HG02973 (cell line): Measurements from ENCODE around the gene PMEL.
"Not testable (repeated sequence)": the region's sequence is repeated elsewhere in the genome, so short reads cannot be mapped to it uniquely, and the experiment has no call there.

Source experiments
- ATAC-seq: cut with Tn5 transposase; IDR thresholded peaks from one replicate; pipeline ENCODE4 v1.9.1; 2021; ENCODE audit warnings: moderate library complexity; ENCODE audit not compliant: unreplicated experiment

Gene PMEL

GRCh38 chr12:55983232-55983842 lies 17.5 kb upstream of the PMEL start:
- no peak for ATAC-seq

- ATAC-seq = no peak
These were observed 16.6 kb upstream of the PMEL start for GRCh38 chr12:55982319-55982936.

- ATAC-seq = not testable (repeated sequence)
These were observed 16.0 kb upstream of the PMEL start for GRCh38 chr12:55981882-55982281.

- ATAC-seq = no peak
These were observed 13.2 kb upstream of the PMEL start for GRCh38 chr12:55979069-55979468.

- no peak for ATAC-seq
These were observed 12.6 kb upstream of the PMEL start for GRCh38 chr12:55978393-55978792.

- ATAC-seq = peak; percentile 15
These were observed 8.5 kb upstream of the PMEL start for GRCh38 chr12:55974308-55974730.

GRCh38 chr12:55973599-55974307 lies 7.9 kb upstream of the PMEL start, which contains the start of gene RAB5B:
RAB5B (plus strand) TSS chr12:55974078; CDS start chr12:55986961, 12,883 bp downstream.
- peak; percentile 92 for ATAC-seq

GRCh38 chr12:55972911-55973598 lies 7.2 kb upstream of the PMEL start:
- ATAC-seq = no peak

GRCh38 chr12:55972456-55972855 lies 6.6 kb upstream of the PMEL start:
- ATAC-seq = no peak

- ATAC-seq = no peak
These were observed 6.2 kb upstream of the PMEL start for GRCh38 chr12:55972042-55972441.

GRCh38 chr12:55970775-55971174 lies 4.9 kb upstream of the PMEL start:
- no peak for ATAC-seq

- no peak for ATAC-seq
These were observed 3.5 kb upstream of the PMEL start for GRCh38 chr12:55969356-55969755.

- ATAC-seq = peak; percentile 92
These were observed 803 bp upstream of the PMEL start, which contains the start of gene CDK2 for GRCh38 chr12:55966408-55967281. CDK2 (plus strand) TSS chr12:55966830; CDS start chr12:55967009, 179 bp downstream.

GRCh38 chr12:55965240-55965639 lies 602 bp downstream of the PMEL start:
- no peak for ATAC-seq

GRCh38 chr12:55963760-55964159 lies 2.1 kb downstream of the PMEL start:
- ATAC-seq = no peak

GRCh38 chr12:55957106-55957859 lies 8.6 kb downstream of the PMEL start:
- no peak for ATAC-seq

GRCh38 chr12:55955800-55956508 lies 9.9 kb downstream of the PMEL start:
- no peak for ATAC-seq

GRCh38 chr12:55955344-55955743 lies 10.5 kb downstream of the PMEL start:
- ATAC-seq = no peak

- ATAC-seq = no peak
These were observed 19.3 kb downstream of the PMEL start for GRCh38 chr12:55946553-55946952.
